GM12874 (cell line): ENCODE data around the gene CSK.

Experiments
- CTCF ChIP-seq: IDR thresholded peaks from 2 replicates; pipeline ENCODE4 v1.5.1; 2011; ENCODE audit warnings: low read depth, mild to moderate bottlenecking, control low read depth, low read length, moderate library complexity; ENCODE audit not compliant: insufficient read depth

CSK gene

GRCh38 chr15:74749832-74750231, 32.0 kb upstream of the CSK start:
- no peak for TF ChIP-seq CTCF

- no peak for TF ChIP-seq CTCF
These were observed 31.1 kb upstream of the CSK start for GRCh38 chr15:74750751-74751150.

DNA sequence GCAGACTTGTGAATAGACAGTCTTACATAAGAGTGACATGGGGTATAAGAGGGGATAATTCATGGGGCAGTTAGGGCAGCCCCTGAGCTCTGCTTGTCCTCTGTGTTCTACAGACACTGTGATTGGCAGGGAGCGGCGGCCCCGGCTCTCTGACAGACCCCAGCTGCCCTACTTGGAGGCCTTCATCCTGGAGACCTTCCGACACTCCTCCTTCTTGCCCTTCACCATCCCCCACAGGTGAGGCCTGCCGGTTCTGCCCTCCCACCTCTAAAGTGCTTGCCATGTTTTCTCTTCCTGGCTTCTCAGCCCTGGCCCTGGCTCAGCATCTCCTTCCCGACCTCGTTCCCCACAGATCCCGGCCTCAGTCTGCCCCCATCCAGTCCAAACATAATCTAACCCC, 29.9 kb upstream of the CSK start:
- no peak for TF ChIP-seq CTCF

DNA sequence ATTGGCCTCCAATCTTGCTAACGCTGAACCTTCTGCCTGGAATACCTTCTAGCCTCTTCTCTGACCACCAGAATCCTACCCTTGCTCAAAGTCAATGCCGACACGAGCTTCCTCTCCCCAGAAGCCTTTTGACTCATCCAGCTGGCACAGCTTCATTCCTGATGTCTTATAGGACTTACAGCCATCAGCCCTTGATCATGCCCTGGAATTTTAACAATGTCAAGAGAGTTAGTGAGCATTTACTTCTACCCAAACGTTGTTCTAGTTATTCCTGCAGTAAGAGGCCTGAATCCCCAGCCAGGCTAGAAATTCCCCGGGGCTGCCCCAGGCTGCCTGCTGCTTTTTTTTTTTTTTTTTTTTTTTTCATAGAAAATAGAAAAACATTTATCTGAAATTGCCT, 29.3 kb upstream of the CSK start:
- TF ChIP-seq CTCF = no peak

DNA sequence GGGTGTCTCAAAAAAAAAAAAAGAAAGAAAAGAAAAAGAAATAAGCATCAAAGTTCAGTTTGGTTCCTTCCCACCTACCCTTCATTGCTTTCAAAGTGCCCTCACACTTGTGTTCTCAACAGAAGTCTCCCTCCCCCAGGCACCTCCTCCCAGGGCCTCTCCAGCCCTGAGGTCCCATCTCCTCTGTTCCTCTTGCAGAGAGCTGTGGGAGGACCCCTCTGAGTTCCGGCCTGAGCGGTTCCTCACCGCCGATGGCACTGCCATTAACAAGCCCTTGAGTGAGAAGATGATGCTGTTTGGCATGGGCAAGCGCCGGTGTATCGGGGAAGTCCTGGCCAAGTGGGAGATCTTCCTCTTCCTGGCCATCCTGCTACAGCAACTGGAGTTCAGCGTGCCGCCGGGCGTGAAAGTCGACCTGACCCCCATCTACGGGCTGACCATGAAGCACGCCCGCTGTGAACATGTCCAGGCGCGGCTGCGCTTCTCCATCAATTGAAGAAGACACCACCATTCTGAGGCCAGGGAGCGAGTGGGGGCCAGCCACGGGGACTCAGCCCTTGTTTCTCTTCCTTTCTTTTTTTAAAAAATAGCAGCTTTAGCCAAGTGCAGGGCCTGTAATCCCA, 27.2 kb upstream of the CSK start:
- TF ChIP-seq CTCF = no peak

GRCh38 chr15:74758736-74759135, 23.1 kb upstream of the CSK start:
- no peak for TF ChIP-seq CTCF

DNA sequence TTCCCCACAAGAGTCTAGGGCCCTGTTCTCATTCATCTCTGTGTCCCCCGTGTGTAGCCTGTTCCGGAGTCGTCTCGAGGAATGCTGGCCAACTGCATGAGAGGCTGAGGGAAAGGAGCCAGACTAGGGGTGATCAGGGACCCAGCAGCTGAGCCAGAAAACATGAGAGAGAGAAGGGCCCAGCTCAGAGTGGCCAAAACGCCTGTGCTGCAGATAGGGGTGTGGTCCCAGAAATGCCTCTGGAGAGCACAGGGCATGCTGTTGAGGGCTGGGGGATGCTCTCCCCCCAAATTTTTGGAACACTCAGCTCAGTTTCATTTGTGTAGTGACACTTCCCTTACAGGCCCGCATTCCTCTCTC, 19.1 kb upstream of the CSK start:
- TF ChIP-seq CTCF = no peak
